Activated CD4-positive, alpha-beta T cell treated with anti-CD3 and anti-CD28 coated beads, Interleukin-2, Interleukin-4, amounts not matched to agents 100 ng/mL and 50 ng/mL, durations not matched to agents 16 hours and 8 hours (primary cell): ENCODE data around the gene BOLL.
A peak's percentile ranks its signal among the peaks of the same experiment; 100 is the strongest.
"Not testable (repeated sequence)": the region's sequence is repeated elsewhere in the genome, so short reads cannot be mapped to it uniquely, and the experiment has no call there.

Source experiments
- DNase-seq: peaks from one replicate; pipeline ENCODE4 v3.0.0-alpha.2; 2020; ENCODE audit warnings: low spot score

Gene BOLL

GRCh38 chr2:197795277-197795676, 10.2 kb upstream of the BOLL start:
- no peak for DNase-seq

- no peak for DNase-seq
These were observed 8.3 kb upstream of the BOLL start for GRCh38 chr2:197793456-197793855.

- DNase-seq = peak; percentile 57
These were observed 1.1 kb upstream of the BOLL start for GRCh38 chr2:197786010-197786877.

- no peak for DNase-seq
These were observed 3.0 kb downstream of the BOLL start for GRCh38 chr2:197782126-197782525.

- no peak for DNase-seq
These were observed 5.9 kb downstream of the BOLL start for GRCh38 chr2:197779261-197779660.

- DNase-seq = peak; percentile 32
These were observed 7.2 kb downstream of the BOLL start for GRCh38 chr2:197777823-197778407.

- DNase-seq = no peak
These were observed 24.8 kb downstream of the BOLL start for GRCh38 chr2:197760293-197760657.

GRCh38 chr2:197759625-197760292, 25.4 kb downstream of the BOLL start:
- DNase-seq = no peak

- DNase-seq = no peak
These were observed 26.1 kb downstream of the BOLL start for GRCh38 chr2:197759013-197759412.

GRCh38 chr2:197740200-197740599, 44.9 kb downstream of the BOLL start:
- DNase-seq = no peak

GRCh38 chr2:197728555-197729544, 56.3 kb downstream of the BOLL start:
- DNase-seq = not testable (repeated sequence)

- DNase-seq = no peak
These were observed 58.1 kb downstream of the BOLL start for GRCh38 chr2:197727011-197727410.

- no peak for DNase-seq
These were observed 67.3 kb downstream of the BOLL start for GRCh38 chr2:197717863-197718262.

- no peak for DNase-seq
These were observed 71.8 kb downstream of the BOLL start for GRCh38 chr2:197713271-197713670.

GRCh38 chr2:197711578-197711977, 73.5 kb downstream of the BOLL start:
- no peak for DNase-seq

GRCh38 chr2:197710424-197711042, 74.6 kb downstream of the BOLL start:
- peak; percentile 63 for DNase-seq

- DNase-seq = not testable (repeated sequence)
These were observed 76.0 kb downstream of the BOLL start for GRCh38 chr2:197709140-197709539.

GRCh38 chr2:197708331-197708730, 76.8 kb downstream of the BOLL start:
- DNase-seq = no peak

GRCh38 chr2:197707316-197708213, 77.6 kb downstream of the BOLL start:
- peak; percentile 46 for DNase-seq

GRCh38 chr2:197706839-197707207, 78.3 kb downstream of the BOLL start:
- DNase-seq = no peak
